DMS 273 (cell line): ENCODE measurements around the gene BCL2L11.

ENCODE experiments used
- DNase-seq: peaks from one replicate; lab custom pipeline; 2025; ENCODE audit not compliant: unreplicated experiment; lab: John Stamatoyannopoulos, UW

The BCL2L11 gene

DNA sequence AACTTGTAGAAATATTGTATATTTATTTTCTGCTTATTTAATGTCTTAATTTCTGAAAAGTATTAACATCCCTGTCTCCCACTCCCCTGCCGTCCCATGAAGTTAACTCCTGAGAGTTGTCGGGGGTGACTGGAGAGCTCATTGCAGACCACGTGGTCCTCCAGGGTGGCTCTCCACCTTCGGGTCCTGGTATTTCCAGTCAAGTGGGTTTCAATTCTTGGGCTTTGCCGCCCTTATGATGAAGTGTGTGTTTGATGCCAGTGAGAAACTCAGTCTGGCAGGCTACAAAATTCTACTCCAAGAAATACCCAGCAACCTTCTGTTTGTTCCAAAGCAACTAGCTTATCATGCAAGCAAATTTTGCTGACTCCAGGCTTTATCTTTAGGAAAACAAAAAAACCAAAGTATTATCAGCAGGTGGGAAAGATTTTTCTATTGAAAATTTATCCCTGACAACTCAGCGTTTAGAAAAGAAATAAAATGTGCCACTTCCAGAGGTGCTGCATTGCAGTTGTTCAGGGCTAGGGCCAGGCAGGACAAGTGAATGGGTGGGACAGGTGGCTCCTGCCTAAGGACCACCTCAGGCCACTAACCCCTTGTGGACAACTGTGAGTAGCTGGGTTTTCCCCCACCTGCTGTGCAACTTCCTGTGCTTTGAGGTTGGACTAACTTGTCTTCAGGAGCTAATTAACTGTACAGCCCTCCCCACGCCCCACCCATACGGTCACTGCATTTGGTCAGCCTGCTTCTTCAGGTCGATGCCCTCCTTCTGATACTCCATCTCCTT, 46.6 kb downstream of the BCL2L11 start:
- DNase-seq = no peak

DNA sequence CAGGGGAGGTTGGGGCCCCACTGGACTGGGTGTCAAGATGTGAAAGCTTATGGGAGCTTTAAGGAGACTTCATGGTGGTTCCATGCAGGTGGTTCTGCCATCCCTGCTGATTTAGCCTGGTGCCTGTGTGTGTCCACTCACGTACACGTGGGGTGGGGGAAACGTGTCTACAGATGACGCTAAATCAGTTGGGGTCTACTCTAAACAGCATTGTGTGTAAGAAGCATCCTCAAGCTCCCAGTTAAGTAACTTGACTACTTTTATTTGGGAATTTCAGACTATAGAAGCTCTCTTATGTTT, 47.1 kb downstream of the BCL2L11 start:
- no peak for DNase-seq

DNA sequence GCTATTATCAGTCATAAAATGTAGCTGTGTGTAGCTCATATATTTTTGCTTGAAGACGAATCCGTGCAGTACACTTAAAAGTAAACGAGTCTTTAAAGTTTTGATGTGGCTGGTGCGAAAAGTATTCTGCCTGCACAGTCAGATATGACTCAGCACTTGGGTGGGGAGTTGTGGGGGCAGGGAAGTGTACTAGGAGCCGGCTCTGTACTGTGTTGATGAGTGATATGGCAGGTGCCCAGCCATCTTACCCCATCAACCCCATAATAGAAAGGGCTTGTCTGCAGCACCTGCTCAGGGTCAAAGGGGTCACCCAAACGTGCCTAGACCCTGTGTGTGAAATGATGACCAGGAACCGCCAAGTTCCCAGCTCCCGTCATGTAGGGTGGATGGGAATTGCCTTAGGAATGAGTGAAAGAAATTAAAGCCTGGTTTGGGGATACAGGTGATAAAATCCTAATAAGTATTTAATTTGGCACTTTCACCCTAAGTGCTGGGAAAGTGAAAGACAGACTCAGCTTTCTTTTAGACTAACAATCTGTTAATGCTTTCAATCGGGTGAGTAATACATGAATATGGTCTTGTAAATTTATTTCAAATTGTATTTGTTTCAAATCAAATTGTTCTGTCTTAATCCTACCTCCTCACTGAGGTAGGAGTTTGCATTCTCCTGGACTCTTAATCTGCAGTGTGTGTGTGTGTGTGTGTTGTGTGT, 48.0 kb downstream of the BCL2L11 start:
- peak; percentile 48 for DNase-seq

DNA sequence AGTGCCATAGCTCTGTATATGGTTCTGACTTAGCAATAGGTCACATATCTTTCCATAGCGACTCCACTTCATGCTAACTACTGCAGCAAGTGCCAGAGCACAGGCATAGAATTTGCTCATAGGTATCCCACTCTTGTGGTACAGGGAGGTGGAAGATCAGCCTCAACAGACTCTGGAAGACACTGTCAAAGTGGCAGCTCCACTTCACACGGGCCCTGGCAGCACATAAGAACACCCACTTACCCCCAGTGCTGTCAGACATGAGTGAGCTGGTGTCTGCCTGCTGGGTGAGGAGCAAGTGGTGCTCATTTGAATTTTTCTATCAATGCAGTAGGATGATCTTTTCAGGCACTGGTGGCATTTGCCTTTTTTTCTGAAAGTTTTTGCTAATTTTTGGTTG, 48.6 kb downstream of the BCL2L11 start:
- DNase-seq = peak; percentile 40

DNA sequence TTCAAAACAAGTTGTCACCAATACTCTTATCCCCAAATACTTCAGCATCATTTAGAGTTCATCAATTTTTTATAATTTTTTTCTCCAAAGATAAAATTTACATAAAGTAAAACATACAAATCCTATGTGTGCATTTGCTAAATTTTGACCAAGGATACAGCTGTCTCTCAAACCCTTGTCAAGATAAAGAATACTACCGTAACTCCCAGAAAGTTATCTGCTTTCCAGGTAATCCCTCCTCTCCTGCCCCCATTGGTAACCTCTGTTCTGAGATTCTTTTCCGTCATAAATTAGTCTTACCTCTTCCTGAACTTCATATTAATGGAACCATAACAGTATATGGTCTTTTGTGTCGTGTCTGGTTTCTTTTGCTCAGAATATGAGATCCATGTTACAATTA, 49.2 kb downstream of the BCL2L11 start:
- DNase-seq = no peak

DNA sequence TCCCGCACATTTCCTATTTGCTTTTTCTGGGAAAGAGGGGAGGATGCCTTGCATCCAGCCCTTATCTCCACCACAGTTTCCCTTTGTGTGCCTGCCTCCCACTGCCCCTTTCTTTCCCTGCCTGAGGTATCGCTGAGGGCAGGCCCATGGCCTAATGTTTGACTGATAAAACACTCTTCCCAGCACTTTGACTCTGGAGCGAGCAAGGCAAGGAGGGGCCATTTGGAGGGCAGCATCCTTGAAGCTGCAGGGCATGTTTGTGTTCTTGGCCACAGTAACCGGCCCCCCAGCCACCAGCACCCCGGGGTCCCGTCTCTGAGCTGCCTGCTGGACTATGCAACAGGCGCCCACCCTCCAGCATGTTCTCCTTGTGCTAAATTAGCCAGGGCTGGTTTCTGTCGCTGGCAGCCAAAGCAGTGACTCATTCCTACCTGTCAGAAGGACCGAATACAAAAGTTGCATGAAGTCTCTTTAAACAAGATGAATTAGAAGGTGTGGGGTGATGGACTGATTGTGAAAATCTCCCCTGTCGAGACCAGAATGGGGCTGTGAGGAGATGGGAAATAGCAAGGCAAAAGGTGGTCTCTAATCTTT, 50.7 kb downstream of the BCL2L11 start:
- no peak for DNase-seq

DNA sequence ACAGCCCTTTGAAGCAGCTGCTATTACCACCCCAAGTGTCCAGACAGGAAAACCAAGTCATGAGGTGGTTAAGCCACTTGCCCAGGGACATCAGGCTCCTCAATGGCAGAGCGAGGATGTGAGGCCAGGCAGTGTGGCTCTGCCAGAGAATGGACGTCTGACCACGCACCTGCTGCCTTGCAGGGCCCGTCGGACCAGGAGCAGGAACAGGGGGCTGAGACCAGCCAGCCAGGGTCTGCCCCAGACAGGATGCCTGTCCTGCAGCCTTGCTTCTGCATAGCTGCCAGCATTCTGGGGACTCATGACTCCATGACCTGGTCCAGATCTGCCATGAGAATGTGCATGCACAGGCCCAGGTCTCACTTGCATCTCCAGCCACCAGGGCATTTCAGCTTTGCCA, 52.0 kb downstream of the BCL2L11 start:
- no peak for DNase-seq

DNA sequence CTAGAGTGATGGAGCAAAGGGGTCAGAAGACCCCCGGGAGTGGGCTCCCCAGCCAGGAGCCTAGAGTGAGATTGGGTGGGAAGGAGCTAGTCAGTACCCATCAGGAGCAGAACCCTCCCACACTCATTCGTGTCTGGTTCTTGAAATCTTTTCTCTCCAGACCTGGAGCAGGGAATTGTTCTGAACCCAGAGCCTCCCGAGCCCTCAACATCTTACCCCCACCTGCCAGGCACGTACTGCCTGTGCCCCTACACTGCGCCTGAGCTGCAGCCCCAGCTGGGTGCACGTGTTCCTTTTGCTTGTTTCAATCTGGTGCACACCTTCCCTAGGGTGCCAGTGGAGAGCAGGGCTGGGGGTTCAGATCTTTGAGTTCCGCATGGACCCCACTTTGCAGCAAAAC, 52.6 kb downstream of the BCL2L11 start:
- DNase-seq = no peak

DNA sequence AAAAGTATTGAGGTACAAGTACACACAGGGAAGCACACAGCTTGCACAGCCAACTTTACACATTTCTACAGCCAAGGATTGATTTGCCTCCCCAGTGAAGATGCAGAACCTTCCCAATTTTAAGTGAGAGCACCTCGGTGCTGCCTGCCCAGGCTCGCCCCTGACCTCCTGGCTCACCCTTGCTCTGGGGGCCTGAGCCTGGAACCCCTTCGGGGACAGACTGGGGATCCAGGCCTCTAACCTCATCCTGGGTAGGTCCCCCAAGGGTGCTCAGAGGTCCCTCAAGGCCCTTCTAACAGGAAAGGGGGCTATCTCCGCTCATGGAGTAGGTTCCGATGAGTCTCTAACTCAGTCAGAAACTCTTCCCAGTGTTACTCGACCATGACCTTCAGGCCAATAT, 53.1 kb downstream of the BCL2L11 start:
- no peak for DNase-seq

DNA sequence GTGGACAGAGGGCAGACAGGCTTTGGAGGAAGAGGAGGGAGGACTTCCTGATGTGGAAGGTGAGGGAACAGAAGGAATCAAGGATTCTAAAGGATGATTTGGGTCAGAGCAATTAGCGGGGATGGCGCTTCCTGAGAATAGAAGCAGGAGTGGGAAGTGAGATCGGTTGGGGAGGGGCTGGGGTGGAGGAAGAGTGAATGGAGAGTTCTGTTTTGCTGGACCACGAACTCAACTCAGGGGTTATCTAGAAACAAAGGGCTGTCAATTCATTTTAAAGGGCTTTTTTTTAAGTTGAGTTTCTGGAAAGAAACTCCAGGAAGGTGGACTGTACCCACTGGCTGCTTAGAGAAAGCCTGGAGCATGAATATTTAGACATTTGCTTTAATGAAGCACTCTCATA, 54.9 kb downstream of the BCL2L11 start:
- no peak for DNase-seq

DNA sequence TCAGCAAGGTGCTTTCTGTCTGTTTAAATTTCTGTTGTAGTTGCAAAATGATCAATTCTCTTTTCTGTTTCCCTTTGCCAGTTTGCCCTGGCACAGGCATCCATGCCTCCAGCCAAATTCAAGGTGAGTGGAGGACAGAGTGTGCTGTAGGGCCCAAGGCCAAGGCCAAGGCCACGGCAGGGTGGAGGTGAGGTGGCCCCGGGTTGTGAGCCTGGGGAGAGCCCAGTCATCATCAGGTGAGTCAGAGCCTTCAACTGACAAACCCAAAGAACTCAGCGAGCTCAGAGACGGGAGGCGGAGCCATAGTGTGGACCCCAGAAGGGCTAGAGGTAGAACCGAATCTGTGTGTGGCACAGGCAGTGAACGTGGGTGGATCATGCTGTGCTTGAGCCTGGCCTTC, 55.7 kb downstream of the BCL2L11 start:
- no peak for DNase-seq

DNA sequence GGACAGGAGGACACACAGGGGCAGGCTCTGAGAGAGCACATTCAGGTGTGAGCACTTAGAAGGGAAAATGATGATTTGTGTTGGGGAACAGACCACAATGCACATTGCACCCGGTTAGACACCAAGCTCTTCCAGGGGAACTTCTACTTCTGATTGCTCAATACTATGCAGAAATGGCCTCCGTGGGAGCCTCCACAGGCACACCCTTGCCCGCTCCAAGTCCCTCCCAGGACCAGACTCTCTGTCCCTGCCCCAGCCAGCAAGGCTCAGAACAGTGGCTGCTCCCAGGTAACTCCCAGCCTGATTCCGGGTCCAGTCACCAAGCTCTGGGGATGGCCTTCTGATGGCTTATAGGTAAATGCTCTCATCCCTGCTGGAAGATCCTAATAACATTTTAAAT, 56.2 kb downstream of the BCL2L11 start:
- DNase-seq = no peak

DNA sequence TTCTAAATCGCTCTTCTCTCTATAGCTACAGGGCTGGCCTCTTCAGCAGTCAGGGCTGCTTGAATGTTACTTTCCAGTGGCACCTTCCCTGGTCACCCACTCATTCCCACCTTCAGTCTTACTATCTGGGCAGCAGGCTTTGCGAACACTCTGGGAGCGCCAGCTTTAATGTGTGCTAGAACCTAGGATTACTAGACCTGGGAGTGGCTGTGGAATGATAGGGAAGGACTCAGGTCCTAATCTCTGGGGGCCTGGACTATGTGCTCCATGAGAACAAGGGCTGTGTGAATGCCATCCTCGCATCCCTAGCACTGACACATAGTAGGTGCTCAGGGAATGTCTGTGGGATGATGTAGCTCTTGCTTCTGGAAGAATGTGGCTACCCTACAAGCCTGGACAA, 57.6 kb downstream of the BCL2L11 start:
- DNase-seq = no peak

DNA sequence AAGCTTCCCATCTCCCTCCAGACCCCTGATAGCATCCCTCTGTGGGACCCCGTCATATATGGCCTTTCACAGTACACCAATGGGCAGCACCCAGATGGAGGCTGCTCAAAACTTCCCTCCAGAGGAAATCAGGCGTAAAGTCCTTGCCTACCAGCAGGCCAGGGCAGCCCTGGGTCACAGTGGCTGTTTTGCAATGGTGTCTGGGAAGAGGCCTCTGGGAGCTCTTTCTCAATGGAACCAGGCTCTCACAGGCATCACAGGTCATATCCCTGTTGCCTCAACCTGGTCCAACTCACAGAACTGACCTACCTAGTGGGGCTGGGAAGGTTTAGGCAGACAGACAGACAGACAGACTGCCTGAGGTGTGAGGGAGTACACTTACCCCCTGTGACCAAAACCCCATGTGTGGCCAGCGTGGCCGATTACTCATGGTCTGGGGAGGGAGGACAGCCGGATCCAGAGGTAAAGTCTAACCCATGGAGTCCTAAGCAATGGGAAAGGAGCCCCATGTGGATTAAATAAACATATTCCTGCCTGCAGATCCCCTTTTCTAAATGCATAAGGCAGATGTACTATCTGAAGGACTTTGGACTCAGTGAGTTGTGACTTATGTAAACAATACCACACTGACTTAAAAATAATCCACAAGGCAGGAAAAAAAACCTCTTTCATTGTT, 58.2 kb downstream of the BCL2L11 start:
- DNase-seq = no peak

DNA sequence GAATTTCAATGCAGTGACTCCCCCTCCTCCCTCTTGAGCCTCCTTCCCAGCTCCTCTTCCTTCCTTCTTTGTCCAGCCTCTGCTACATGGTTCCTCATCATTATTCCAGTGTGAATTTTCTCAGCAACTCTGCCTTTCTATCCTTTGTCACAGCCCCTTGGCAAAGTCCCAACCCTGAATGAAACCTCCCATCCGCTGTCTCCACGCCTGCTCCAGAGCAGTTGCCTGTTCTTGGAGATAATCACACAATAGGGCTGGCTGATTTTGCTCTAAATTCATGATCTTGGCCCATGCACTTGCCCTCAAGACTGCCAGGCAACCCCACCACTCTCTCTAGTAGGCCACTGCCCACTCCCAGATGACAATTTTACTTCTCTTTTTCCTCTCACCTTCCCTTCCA, 61.4 kb downstream of the BCL2L11 start:
- no peak for DNase-seq

DNA sequence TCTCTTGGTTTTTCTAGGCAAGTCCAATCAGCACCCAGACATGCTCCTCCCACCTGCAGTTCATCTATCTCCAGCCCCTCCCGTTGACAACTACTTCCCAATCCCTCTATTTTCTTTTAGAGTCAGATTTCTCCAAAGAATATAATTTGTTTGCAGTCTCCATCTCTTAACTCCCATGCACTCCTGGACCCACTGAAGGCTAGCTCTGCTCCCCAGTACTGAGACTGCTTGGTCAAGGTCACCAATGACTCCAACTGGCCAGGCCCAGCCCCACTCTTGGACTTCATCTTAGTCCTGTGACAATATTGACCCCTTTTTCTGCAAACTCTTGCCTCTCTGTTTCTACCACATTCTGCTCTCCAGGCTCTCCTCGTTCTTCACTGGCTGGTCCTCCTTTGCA, 62.0 kb downstream of the BCL2L11 start:
- no peak for DNase-seq

DNA sequence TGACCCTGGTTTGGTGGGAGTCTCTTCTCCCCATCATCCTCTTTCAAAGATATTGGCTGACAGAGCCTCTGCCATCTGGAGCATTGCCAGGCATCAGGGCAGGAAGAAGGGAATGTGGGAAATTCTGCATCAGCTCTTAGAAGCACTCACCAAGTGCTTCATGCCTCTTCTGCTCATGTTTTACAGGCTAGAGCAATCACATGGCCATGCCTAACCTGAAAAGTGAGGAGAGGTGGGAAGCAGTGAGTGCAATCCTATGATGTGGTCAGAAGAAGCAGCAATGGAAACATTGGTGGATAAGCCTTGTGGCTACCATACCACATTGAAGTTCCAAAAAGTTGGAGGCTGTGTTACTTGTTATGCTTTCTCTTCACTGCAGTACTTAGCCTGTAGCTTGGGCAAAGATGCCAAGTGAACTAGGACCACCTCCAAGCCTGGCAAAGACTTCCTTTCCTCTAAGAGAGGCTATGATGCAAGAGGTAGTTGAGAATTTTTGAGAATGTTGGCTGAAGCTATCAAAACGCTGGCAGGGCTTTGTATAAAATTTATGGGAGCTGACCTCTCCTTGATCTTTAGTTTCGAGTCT, 64.1 kb downstream of the BCL2L11 start:
- no peak for DNase-seq

DNA sequence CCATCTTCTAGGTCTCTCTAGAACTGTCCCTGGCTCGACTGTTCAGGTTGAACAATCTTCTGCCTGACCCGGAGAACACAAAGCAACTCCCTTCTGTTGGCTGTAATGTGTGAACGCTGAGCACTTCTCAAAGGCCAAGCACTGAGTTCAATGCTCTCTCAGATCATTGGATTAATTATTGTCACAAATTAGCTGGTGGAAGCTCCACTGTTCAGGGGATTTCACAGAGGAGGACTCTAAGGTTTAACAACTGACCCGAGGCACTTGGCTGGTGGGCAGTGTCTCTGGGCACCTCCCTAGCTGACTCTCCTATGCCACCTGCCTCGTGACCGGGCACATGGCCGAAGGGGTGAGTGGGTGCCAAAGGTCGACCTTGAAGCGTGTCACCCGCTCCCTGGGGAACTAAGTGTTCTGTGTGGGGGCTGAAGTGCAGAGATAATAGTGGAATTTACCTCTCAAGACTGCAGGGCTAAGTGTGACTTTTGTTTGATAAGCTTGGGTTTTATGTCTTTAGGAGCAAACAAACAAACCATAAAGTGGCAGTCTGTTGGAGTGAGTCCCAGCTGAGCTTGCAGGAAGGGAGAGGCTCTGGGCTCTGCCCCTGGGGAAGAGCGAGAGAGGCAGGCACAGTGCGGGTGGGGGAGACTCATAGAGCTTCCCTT, 64.8 kb downstream of the BCL2L11 start:
- DNase-seq = no peak

DNA sequence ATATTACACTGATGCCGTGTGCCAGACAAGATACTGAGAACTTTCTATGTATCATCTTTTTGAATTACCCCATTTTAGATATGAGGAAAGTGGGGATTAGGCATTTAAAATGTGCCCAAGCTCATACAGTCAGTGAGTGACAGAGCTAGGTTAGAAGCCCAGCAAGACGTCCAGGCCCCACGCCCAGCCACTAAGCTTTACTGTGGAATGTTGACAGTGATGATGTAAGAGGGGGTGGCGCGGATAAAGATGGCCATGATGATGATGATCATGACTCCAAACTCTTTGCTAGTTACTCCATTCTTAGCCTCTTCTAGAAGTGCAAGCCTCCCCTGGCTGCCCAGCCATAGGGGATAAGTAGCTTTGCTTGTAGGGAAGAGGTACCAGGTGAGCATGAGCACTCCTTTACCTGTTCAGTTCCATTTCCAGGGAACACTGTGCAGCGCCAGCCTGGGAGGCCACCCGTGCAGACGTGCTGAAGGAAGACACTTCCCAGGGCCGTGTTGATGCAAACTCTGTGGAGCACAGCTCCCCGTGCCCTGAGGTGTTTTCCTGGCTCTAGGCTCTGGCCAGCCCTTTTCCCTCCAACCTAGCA, 65.5 kb downstream of the BCL2L11 start:
- no peak for DNase-seq

DNA sequence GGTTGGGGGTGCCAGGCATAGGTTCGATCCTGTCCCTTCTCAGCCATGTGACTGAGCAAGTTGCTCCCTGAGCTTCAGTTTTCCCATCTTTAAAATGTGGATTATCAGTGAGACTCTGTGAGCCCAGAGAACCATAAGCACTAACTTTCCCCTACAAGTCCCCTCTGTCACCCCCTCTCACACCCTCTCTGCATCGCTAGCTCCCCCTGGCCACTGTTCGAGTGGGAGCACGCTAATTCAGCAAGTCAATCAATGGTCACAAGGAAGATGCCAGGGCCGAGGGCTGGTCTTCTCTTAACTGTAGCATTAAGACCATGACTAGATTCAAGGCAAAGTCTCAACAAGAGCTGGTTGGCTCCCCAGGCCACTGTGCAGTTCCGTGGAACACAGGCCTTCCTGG, 66.2 kb downstream of the BCL2L11 start:
- DNase-seq = no peak

DNA sequence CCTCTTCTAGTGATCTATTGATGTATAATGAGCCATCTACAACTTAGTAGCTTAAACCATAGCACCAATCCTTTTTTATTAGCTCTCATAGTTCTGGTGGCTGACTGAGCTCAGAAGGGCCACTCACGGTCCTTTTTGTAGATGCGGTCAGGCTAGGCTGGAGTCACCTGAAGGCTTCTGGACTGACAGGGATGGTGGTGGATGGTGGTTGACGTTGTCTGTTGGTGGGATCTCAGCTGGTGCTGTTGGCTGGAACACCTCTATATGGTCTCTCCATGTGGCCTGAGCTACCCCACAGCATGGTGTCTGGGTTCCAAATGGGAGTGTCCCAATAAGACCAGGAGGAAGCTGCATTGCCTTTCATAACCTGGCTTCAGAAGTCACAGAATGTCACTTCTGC, 68.0 kb downstream of the BCL2L11 start:
- no peak for DNase-seq
